Measurements from ENCODE around the gene SEMA4D.

The SEMA4D gene

GRCh38 chr9:89427621-89428221 lies 70.2 kb downstream of the SEMA4D start:
- no peak for DNase-seq

DNA sequence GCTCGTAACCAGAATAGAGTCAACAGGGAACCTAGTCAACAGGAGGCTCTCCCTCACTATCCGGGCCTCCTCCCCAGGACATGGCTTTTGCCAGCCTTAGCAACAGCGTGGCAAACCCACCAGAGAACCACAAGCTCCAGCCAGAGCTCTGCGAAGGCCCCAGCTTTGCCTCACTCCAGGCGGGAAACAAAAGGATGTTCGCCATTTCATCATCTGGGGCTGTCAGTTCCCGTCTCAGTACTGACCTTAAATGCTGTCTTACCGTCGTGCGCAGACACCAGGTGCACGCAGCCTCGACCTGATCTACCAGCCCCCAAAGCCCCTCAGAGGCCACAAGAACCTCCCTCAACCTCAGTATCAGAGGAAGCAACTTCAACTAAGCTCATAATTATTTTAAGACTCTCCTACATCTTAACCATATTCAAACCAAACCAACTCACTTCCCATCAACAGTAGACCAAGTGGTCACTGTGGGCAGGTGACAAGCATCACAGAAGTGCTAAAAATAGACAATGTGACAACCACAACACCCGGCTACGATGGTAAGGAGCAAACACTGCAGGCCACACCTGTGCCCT lies 71.4 kb downstream of the SEMA4D start:
- DNase-seq, result no peak

DNA sequence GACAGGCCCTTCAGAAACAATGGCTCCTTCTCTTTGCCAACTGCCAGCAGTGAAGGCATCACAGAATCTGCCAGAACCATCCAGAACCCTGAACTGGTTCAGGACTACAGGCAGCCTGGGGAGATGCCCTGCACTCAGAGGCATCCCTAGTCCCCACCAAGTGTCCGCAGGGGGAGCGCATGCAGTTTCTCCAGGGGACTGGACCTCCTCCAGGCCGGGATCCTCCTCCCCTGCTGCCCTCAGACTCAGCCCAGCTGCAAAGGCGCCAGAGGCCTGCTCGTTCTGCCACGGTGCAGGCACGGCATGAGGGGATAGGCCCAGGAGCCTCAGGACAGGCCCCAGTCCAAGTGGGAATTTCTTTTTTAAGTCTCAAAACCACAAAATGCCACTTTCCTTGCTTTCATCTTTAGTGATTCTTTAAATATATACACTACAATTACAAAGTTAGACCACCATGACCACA lies 72.0 kb downstream of the SEMA4D start:
- DNase-seq, result no peak

DNA sequence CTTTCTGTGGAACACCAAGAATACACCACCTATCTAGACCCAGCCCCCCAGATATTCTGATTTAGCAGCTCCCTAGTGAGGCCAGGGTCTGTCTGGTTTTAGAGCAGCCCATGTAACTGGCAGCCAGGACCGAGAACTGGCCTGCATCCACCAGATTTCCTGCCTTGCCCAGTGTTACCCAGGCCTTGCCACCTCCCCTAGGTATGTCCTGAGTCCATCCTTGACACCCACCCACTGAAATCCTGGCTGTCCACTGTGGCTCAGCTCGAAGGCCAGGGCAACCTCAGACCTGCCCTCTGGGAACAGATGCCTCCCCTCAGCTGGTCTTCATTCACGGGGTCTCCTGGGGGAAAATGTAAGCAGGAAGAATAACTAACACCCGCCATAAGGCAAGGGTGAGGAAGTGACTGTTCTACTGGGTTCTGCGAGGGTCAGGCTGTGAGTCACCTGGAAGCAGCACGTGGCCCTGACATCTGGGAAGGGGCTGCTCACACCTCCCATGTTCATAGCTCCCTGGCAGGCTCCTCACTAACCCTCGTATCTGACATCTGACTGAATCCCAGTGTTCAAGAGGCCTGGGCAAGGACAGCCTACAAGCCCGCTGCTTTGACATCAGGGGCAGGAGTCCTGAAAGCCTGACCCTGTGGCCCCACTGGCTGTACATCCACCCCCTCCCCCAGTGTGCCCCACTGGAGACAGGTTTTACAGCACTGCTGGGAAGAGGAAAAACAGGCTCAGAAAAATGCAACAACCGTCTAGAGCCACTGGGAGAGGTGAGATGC lies 72.7 kb downstream of the SEMA4D start:
- DNase-seq, result no peak

- DNase-seq, result peak; percentile 73 to 76
Observed at GRCh38 chr9:89422151-89422975, 75.5 kb downstream of the SEMA4D start.

- DNase-seq, result no peak
Observed at GRCh38 chr9:89421595-89421994, 76.3 kb downstream of the SEMA4D start.

DNA sequence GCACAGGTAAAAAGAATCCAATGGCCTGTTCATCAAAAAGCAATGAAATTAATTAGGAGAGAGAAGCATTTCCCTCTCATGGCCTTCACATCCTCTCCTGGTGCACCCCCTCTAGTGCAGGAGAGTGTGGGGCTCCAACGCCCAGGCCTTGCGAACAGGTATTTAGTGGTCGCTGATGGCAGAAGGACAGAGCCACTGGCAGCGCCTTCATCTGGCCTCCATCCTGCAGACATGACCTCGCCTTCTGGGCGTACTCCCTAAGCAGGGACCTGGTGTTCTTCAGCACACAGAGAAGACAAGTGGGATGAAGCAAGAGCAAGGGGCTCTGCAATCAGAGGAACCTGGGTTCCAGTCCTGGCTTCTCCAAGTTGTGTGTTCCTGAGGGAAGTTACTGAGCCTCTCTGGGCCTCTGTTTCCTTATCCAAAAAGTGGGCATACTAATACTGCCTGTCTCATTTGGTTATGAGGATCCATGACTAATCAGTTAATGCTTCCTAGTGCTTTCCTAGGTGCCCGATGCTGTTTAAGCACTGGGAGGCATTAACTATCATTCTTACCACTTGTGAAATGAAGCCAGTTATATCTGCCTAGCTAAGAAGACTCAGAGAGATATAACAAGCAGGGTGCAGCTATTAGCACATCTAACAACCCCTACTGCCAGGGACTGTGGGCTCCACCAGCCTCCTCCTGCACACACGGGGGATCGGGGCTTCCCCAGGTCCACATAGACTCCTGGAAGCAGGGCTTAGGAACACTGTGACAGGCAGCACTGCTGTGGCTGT lies 77.3 kb downstream of the SEMA4D start:
- DNase-seq, result no peak

DNA sequence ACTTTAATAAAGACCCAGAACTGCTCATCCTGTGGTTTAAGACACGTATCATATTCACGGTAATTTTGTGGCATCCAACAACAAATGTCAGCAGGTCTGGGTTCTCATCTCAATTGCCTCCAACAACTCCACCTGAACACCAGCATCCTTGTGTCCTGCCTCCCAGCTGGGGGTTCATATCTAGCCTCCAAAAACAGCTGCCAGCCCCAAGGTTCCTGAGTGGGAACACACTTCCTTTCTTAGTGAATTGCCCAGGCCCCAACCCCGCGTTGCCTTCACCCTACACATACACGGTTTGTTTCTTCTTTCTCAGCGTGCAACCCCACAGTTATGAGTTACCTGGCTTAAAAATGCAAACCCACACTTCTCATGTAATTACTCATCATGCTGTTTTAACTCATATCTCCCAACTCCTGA lies 77.9 kb downstream of the SEMA4D start:
- DNase-seq, result no peak

- DNase-seq, result no peak
Observed at GRCh38 chr9:89418882-89419640, 78.9 kb downstream of the SEMA4D start.

DNA sequence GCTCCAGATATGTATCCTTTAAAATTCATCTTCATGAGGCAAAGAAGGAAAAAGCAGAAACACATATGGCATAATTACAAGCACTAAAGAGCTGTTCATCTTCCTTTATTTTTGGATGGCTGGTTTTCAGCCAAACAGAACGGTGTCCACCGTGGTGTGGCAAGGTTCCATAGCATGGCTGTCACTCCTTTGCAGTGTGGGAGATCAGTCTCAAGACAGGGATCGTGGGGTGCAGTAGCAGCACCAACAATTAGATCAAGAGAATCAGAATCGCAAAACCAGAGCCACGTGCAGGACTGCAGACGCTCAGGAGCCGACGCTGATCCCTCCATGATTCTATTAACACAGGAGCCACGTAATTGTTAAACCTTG lies 79.5 kb downstream of the SEMA4D start:
- DNase-seq, result no peak

GRCh38 chr9:89417832-89418473 lies 80.0 kb downstream of the SEMA4D start:
- DNase-seq, result no peak

DNA sequence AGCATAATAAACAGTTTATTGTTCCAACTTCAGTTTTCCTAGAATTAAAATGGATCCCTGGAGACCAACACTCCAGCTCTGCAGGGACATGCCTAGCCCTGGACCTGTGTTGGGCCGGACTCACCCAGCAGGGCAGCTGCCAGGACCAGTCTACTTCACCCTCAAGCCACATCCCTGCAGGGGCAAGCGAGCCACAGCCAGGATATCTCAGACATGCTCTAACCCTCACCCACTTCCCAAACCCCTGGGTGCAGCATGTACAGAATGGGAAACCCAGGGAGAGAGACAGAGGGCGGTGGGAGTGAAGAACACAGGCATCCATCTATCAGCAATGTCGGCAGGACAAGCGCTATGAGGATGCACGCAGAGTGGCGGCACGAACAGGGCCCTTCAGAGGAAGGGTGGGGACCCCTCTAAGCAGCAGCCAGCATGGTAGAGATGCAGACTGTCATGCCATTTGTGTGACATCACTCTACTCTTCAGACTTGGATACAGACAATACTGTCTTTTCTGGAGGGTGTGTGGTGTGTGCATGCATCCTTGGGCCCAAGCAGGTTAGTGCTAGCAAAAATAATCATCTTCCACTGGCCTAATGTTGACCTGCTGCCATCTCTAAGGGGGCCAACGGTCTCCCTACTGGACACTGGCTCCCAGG lies 83.1 kb downstream of the SEMA4D start:
- DNase-seq, result no peak

DNA sequence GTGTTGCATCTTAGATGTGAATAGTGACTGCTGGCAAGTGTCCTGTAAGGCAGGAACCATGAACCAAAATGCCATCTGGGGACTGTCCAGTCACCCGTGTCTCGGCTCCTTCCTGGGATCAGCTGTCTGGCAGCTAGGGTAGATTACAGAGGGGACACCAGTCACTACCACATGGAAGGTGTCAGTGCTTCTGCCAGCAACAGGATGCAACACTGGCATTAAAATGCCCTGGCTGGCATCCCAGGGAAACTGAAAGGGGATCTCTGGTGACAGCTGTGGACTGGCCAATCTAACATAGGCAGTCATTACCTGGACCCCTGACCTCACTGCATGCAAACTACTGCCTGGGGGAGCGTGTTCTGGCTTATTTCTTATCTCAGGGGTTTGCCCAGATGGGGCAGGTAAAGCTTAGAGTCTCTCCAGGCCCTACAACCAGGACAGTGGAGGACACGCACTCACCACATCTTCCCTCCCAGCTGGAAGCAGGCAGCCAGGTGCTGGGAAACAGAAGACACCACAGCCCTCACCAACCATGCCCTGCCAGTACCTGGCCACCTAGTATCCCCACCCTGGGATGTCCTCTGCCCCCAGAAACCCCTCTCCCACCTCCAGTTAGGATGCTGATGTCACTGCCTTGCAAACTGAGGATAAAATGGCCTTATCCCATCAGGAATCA lies 83.8 kb downstream of the SEMA4D start:
- no peak for DNase-seq

- no peak for DNase-seq
Observed at GRCh38 chr9:89412951-89413350, 85.0 kb downstream of the SEMA4D start.

- no peak for DNase-seq
Observed at GRCh38 chr9:89412541-89412940, 85.4 kb downstream of the SEMA4D start.

DNA sequence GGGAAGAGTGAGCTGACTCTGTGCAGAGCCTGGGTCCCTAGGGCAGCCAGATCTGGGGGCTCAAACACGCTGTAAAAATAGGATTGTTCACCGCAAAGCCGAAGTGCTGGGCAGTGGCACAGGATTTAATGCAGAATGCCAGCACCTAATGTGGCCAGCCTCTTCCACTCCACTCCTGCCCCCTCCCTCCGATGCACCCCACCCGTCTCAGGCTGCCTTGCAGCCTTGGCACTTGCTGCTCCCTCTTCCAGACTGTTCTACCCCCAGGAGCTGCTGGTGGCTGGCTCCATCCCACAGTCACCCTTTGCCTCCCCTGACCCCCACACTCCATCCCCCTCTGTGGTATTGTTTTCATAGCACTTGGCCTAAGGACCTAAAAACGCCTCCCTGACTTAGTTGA lies 86.2 kb downstream of the SEMA4D start:
- DNase-seq, result no peak

DNA sequence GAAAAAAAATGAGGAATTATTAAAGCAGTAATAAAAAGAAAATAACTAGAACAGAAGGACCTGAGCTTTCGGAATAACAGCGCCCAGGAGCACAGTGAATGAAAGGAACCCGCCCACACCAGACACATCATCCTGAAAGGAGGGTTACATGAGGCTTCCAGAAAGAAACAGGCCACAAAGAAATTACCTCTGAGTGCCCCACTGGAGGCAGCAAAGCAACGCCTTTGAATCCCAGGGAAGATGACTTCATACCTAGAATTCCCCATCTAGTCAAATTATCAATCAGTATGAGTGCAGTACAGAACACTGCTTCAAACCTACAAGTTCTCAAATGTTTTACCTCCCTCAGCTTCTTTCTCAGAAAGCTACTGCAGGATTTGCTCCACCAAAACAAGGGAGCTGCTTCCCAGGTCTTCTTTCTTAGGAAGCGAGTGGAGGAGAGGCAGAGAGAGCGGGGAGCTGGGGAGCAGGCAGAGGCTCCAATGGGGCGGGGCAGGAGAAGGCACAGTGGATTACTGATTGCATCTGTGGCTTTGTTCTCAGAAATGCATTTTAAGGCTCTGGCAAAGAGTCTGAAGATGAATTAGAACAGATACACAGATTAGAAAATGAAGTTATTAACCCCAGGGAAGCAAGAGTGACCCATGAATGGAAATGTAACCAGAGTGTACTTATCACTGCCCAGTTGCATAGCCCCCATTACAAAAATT lies 87.1 kb downstream of the SEMA4D start:
- DNase-seq, result no peak

DNA sequence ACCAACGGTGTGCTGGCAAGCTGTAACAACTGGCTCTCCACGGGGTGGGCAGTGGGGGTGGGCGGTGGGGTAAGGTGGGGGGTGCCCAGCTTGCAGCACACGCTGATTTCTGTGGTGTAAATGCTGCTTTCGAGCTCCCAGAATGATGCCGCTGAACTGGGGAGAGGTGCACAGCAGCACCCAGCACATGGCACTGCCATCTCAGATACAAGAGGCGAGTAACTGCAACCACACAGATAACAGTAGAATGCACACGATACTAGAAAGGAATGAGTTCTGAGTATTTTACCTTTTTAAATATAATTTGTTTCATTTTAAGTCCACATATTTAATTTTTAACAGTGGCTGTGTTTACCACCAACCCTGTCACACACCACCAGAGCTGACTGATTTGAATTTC lies 87.9 kb downstream of the SEMA4D start:
- DNase-seq, result no peak

DNA sequence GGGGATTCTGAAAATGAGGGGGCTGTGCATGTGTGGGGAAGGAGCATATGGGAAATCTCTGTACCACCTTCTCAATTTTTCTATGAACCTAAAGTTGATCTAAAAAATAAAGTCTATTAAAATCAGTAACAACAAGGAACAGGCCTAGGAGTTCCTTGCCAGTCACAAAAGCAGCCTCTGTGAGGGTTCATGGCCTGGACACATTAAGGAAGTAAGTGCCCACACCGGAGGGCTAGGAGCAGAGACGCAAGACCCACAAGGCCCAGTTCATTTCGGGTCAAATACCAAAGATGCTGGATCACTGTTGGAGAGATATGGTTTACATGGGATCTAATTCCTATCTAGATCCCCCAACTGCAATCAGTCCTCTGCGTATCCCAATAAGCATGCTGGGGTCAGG lies 88.4 kb downstream of the SEMA4D start:
- DNase-seq, result no peak
